ENCODE measurements around the gene EIF4G2. TPM values are rescaled to one million over a fixed set of nuclear protein-coding genes. Genes with fewer than 3 reads are reported as not detected.
"Not testable (repeated sequence)": the region's sequence is repeated elsewhere in the genome, so short reads cannot be mapped to it uniquely, and the experiment has no call there.

EIF4G2 gene
- total and polyA plus RNA-seq, 10 of the 15 experiments (the other 5 are each of a cell fraction or from before 2014, with no cell fraction given), result 210 to 1,104 (median 713) TPM

- ChIA-PET POLR2A (interaction anchor here (0.6 to 1.5 kb wide), 2 partner anchors 11 to 1464 kb away, joined by 3 to 4 read pairs; no protein-coding TSS in a partner anchor), RAD21 (ENCODE audit: unreplicated experiment) (interaction anchor here (0.8 to 1.4 kb wide), 3 partner anchors 10 to 45 kb away, joined by 3 to 4 read pairs (median 3); no protein-coding TSS in a partner anchor), SMC1A (ENCODE audit: uncharacterized antibody, unreplicated experiment) (interaction anchor here (0.8 to 1.3 kb wide), 2 partner anchors 10 to 45 kb away, joined by 3 read pairs; no protein-coding TSS in a partner anchor), CTCF (interaction anchor here (1.2 kb wide), 1 partner anchor 10 kb away, joined by 3 read pairs; no protein-coding TSS in a partner anchor)
- BruUV-seq (replicated peaks), result no TSS peak
- ATAC-seq, result no peak
- peak; percentile 68 for FAIRE-seq
- H3K4me2 ChIP-seq (ENCODE audit: control insufficient read depth, insufficient read depth), result no peak overlapping the region
- H4K20me1 ChIP-seq (ENCODE audit: control insufficient read depth, insufficient read depth), result no peaks in the 10 kb centered on the region
- no peak overlapping the region for H3K27ac ChIP-seq (ENCODE audit: control insufficient read depth, insufficient read depth)
- in situ Hi-C loops (cut with MboI) (no loop called here), intact Hi-C loops (cut with micrococcal nuclease; ENCODE audit: unreplicated experiment) (no loop called here)
- H3K4me3 ChIP-seq, result no peak overlapping the region
- H3K9ac ChIP-seq (ENCODE audit: control insufficient read depth, insufficient read depth, low read length), result no peak overlapping the region
- no peak for TF ChIP-seq SREBF2 (IDR thresholded peaks at IDR 0.05; ENCODE audit: low read length)
- no peak for TF ChIP-seq GABPA (IDR thresholded peaks at IDR 0.05; ENCODE audit: low read depth)
- no peak for TF ChIP-seq HSF1 (IDR thresholded peaks at IDR 0.05; ENCODE audit: low read depth, low read length)
- TF ChIP-seq NR2C2 (IDR thresholded peaks at IDR 0.05; ENCODE audit: borderline replicate concordance, control insufficient read depth, insufficient read length, low read depth), result no peak
- TF ChIP-seq WRNIP1 (IDR thresholded peaks at IDR 0.05; ENCODE audit: borderline replicate concordance, low read depth, low read length), result no peak
- TF ChIP-seq BACH1 (IDR thresholded peaks at IDR 0.05; ENCODE audit: borderline replicate concordance), result no peak
- H3K27me3 ChIP-seq (replicated peaks in 1 of 2; ENCODE audit: control insufficient read depth in 2 of 2, insufficient read depth in 2 of 2, low read length in 1 of 2), result no peaks in the 10 kb centered on the region
- H3K79me2 ChIP-seq (ENCODE audit: control insufficient read depth, insufficient read depth, low read length), result no peaks in the 10 kb centered on the region
- H3K4me1 ChIP-seq (ENCODE audit: control insufficient read depth, insufficient read depth, low read length), result no peaks in the 10 kb centered on the region
- no peak overlapping the region for H2AFZ ChIP-seq (ENCODE audit: control insufficient read depth, low read depth, low read length)
- DNase-seq (ENCODE audit: low read depth, low spot score), result no peak
- H3K36me3 ChIP-seq (ENCODE audit: control insufficient read depth in 2 of 2, insufficient read depth in 2 of 2, low read length in 1 of 2), result no peaks in the 10 kb centered on the region
- no peaks in the 10 kb centered on the region for H3K9me3 ChIP-seq (replicated peaks; ENCODE audit: control insufficient read depth, insufficient read depth, low read length)
Observed at GRCh38 chr11:10838083-10838482, 29.4 kb upstream of the EIF4G2 start.

GRCh38 chr11:10836884-10837283 lies 28.2 kb upstream of the EIF4G2 start:
- WGBS (ENCODE audit: insufficient coverage, insufficient replicate concordance, low lambda C conversion rate, missing lambda C conversion rate), result 61% methylated on average over 4 of the region's 4 CpGs
- not testable (repeated sequence) for FAIRE-seq

More at GRCh38 chr11:10836884-10837283, 28.2 kb upstream of the EIF4G2 start:
- H3K4me3 ChIP-seq; H3K27me3 ChIP-seq (replicated peaks in 1 of 2; ENCODE audit: control insufficient read depth in 2 of 2, insufficient read depth in 2 of 2, low read length in 1 of 2); in situ Hi-C loops (cut with MboI); H3K4me1 ChIP-seq (ENCODE audit: control insufficient read depth, insufficient read depth, low read length); H3K27ac ChIP-seq (ENCODE audit: control insufficient read depth, insufficient read depth); H3K9me3 ChIP-seq (replicated peaks; ENCODE audit: control insufficient read depth, insufficient read depth, low read length); BruUV-seq (replicated peaks); RAD21 ChIA-PET (ENCODE audit: unreplicated experiment); CTCF ChIA-PET; DNase-seq (ENCODE audit: low read depth, low spot score); H3K4me2 ChIP-seq (ENCODE audit: control insufficient read depth, insufficient read depth); intact Hi-C loops (cut with micrococcal nuclease; ENCODE audit: unreplicated experiment); H2AFZ ChIP-seq (ENCODE audit: control insufficient read depth, low read depth, low read length); ATAC-seq; H4K20me1 ChIP-seq (ENCODE audit: control insufficient read depth, insufficient read depth); H3K79me2 ChIP-seq (ENCODE audit: control insufficient read depth, insufficient read depth, low read length); H3K36me3 ChIP-seq (ENCODE audit: control insufficient read depth in 2 of 2, insufficient read depth in 2 of 2, low read length in 1 of 2); H3K9ac ChIP-seq (ENCODE audit: control insufficient read depth, insufficient read depth, low read length): not testable (repeated sequence)
- ChIA-PET POLR2A (interaction anchor here (0.9 to 1.5 kb wide), 2 partner anchors 12 to 21 kb away, joined by 3 to 4 read pairs; partner anchors contain the start of gene ZBED5), SMC1A (ENCODE audit: uncharacterized antibody, unreplicated experiment) (interaction anchor here (1.3 kb wide), 1 partner anchor 12 kb away, joined by 3 read pairs; no protein-coding TSS in a partner anchor)

Measured in GM12878 (cell line).